NB4 (cell line): ENCODE data around the gene SP6.

Experiments used
- DNase-seq: peaks from one replicate; pipeline ENCODE4 v3.0.0; 2010; ENCODE audit warnings: low read depth
- H3K4me3 ChIP-seq: one replicate; pipeline ENCODE4 v1.5.1; 2011; ENCODE audit warnings: mild to moderate bottlenecking, low read depth, low read length, moderate library complexity
- MYC ChIP-seq: IDR thresholded peaks from 2 replicates; pipeline ENCODE4 v1.6.1; 2011; ENCODE audit warnings: low read depth, low read length
- POLR2A ChIP-seq: IDR thresholded peaks from 2 replicates; pipeline ENCODE4 v1.6.1; 2011; ENCODE audit warnings: mild to moderate bottlenecking; ENCODE audit not compliant: insufficient read length; ENCODE audit errors: extremely low read depth
- TF ChIP-seq, protein P1 (sequence below): IDR thresholded peaks from 2 replicates; pipeline ENCODE4 v1.6.1; 2011; ENCODE audit warnings: low read depth, low read length
- TF ChIP-seq, protein P2 (sequence below): IDR thresholded peaks from one replicate; pipeline ENCODE4 v1.5.1; 2012; ENCODE audit warnings: low read depth, low read length

The SP6 gene

GRCh38 chr17:47888293-47888692 lies 37.3 kb upstream of the SP6 start:
- TF ChIP-seq POLR2A = no peak
- TF ChIP-seq MYC = no peak
- TF ChIP-seq, protein P1, sequence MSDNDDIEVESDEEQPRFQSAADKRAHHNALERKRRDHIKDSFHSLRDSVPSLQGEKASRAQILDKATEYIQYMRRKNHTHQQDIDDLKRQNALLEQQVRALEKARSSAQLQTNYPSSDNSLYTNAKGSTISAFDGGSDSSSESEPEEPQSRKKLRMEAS = no peak
- TF ChIP-seq, protein P2, sequence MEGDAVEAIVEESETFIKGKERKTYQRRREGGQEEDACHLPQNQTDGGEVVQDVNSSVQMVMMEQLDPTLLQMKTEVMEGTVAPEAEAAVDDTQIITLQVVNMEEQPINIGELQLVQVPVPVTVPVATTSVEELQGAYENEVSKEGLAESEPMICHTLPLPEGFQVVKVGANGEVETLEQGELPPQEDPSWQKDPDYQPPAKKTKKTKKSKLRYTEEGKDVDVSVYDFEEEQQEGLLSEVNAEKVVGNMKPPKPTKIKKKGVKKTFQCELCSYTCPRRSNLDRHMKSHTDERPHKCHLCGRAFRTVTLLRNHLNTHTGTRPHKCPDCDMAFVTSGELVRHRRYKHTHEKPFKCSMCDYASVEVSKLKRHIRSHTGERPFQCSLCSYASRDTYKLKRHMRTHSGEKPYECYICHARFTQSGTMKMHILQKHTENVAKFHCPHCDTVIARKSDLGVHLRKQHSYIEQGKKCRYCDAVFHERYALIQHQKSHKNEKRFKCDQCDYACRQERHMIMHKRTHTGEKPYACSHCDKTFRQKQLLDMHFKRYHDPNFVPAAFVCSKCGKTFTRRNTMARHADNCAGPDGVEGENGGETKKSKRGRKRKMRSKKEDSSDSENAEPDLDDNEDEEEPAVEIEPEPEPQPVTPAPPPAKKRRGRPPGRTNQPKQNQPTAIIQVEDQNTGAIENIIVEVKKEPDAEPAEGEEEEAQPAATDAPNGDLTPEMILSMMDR = no peak
- DNase-seq = no peak

GRCh38 chr17:47884905-47885730 lies 34.2 kb upstream of the SP6 start:
- no peak for TF ChIP-seq POLR2A
- no peak for DNase-seq
- H3K4me3 ChIP-seq = no peak overlapping the region

More at GRCh38 chr17:47888293-47888692, 37.3 kb upstream of the SP6 start:
- no peak overlapping the region for H3K4me3 ChIP-seq

GRCh38 chr17:47884427-47884740 lies 33.4 kb upstream of the SP6 start:
- no peak for DNase-seq
- TF ChIP-seq, protein P1 = no peak
- TF ChIP-seq POLR2A (no peak), MYC (no peak)
- TF ChIP-seq, protein P2 = no peak
- no peak overlapping the region for H3K4me3 ChIP-seq

DNA sequence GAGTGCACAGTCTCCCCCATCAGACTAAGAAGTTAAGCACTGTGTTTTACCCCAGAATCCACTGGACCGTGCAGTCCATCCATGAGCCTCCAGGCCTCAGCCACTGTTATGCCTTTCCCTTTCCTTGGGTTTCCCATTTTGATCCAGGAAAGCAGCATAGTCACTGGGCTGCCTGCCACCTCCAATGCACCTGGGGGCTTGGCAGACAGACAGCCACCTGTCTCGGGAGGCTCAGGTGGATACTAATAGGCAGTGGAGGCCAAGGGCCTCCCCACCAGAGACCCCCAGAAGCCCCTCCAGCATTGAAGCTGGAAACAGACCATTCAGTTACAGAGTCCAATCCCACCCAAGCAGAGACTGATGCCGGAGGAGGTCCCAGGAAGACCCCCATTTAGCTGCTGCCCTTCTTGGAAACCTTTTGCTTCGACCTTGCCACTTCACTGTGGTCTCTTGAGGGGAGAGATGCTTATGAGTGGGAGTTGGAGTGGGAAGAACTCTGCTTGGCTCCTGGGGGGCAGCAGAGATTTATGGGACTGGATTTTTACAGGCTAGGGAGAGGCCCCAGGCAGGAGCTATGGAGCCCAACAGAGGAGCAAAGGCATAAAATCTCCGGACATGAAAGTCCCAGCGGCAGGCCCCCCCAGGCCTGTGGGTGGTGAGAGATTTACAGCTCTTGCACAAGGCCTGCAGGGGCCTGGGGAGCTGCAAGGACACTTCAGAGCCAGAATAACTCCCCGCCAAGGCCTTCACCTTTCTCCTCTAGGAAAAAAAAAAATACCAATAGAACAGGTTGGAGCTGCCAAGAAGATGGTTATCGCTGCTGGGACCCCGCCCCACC lies 32.8 kb upstream of the SP6 start:
- no peak for DNase-seq
- TF ChIP-seq, protein P1 = no peak
- TF ChIP-seq MYC (no peak), POLR2A (no peak)
- TF ChIP-seq, protein P2 = no peak
- no peak overlapping the region for H3K4me3 ChIP-seq

- H3K4me3 ChIP-seq = no peak overlapping the region
- DNase-seq = no peak
- no peak for TF ChIP-seq MYC
- TF ChIP-seq, protein P1 = no peak
- TF ChIP-seq POLR2A = no peak
- TF ChIP-seq, protein P2 = no peak
Measured at GRCh38 chr17:47882695-47883588, 32.0 kb upstream of the SP6 start.
